ENCODE results near the gene ZNF829.

The ZNF829 gene

GRCh38 chr19:36851898-36852297 is 64.2 kb downstream of the ZNF829 start:
- no peak overlapping the region for H3K4me3 ChIP-seq (ENCODE audit: low read length)

GRCh38 chr19:36850559-36851442 is 65.3 kb downstream of the ZNF829 start, which contains the start of gene ZNF345:
Gene ZNF345 (plus strand): TSS chr19:36850876. CDS start chr19:36876831, 25,955 bp downstream.
- no peak for TF ChIP-seq CTCF (IDR thresholded peaks at IDR 0.05; ENCODE audit: insufficient read depth, low read depth, low read length, missing control alignments)
- peak; percentile 95 for DNase-seq (ENCODE audit: low read depth)
- H3K4me3 ChIP-seq (ENCODE audit: low read length): peak within 1 kb of the TSS; percentile 98

More at GRCh38 chr19:36851898-36852297, 64.2 kb downstream of the ZNF829 start:
- DNase-seq (ENCODE audit: low read depth): no peak
- no peak for TF ChIP-seq CTCF (IDR thresholded peaks at IDR 0.05; ENCODE audit: insufficient read depth, low read depth, low read length, missing control alignments)

GRCh38 chr19:36849701-36850558 is 66.2 kb downstream of the ZNF829 start:
- no peak for TF ChIP-seq CTCF (IDR thresholded peaks at IDR 0.05; ENCODE audit: insufficient read depth, low read depth, low read length, missing control alignments)
- peak overlapping the region; percentile 98 for H3K4me3 ChIP-seq (ENCODE audit: low read length)

GRCh38 chr19:36847968-36848367 is 68.1 kb downstream of the ZNF829 start:
- TF ChIP-seq CTCF (IDR thresholded peaks at IDR 0.05; ENCODE audit: insufficient read depth, low read depth, low read length, missing control alignments): no peak
- H3K4me3 ChIP-seq (ENCODE audit: low read length): no peak overlapping the region
- DNase-seq (ENCODE audit: low read depth): no peak

More at GRCh38 chr19:36849701-36850558, 66.2 kb downstream of the ZNF829 start:
- peak; percentile 95 for DNase-seq (ENCODE audit: low read depth)

GRCh38 chr19:36838784-36839324 is 77.2 kb downstream of the ZNF829 start:
- DNase-seq (ENCODE audit: low read depth): no peak
- peak overlapping the region; percentile 79 for H3K4me3 ChIP-seq (ENCODE audit: low read length)
- no peak for TF ChIP-seq CTCF (IDR thresholded peaks at IDR 0.05; ENCODE audit: insufficient read depth, low read depth, low read length, missing control alignments)
